Stimulated activated CD4-positive, alpha-beta T cell treated with anti-CD3 and anti-CD28 coated beads, Interleukin-1b, Interleukin-23, amount 100 ng/mL, for 4 hours (primary cell): ENCODE results near the gene CLN6.
"Not testable (repeated sequence)": the region's sequence is repeated elsewhere in the genome, so short reads cannot be mapped to it uniquely, and the experiment has no call there.

Source experiments
- DNase-seq, 2 donors: peaks; one replicate each; pipeline ENCODE4 v3.0.0-alpha.2; 2020; ENCODE audit warnings: low read depth in 2 of 2

CLN6 gene

GRCh38 chr15:68192117-68192516 is 37.4 kb downstream of the CLN6 start:
- DNase-seq = no peak

- no peak for DNase-seq
These were observed 38.0 kb downstream of the CLN6 start for GRCh38 chr15:68191555-68191954.

- no peak for DNase-seq
These were observed 39.5 kb downstream of the CLN6 start for GRCh38 chr15:68190048-68190447.

- no peak for DNase-seq
These were observed 40.9 kb downstream of the CLN6 start for GRCh38 chr15:68188647-68189046.

GRCh38 chr15:68187559-68187958 is 42.0 kb downstream of the CLN6 start:
- no peak for DNase-seq

- no peak for DNase-seq
These were observed 42.7 kb downstream of the CLN6 start for GRCh38 chr15:68186671-68187397.

GRCh38 chr15:68184616-68185480 is 44.7 kb downstream of the CLN6 start:
- DNase-seq = no peak

- no peak for DNase-seq
These were observed 45.8 kb downstream of the CLN6 start for GRCh38 chr15:68183616-68184315.

- no peak for DNase-seq
These were observed 51.8 kb downstream of the CLN6 start for GRCh38 chr15:68177742-68178141.

GRCh38 chr15:68176601-68177000 is 52.9 kb downstream of the CLN6 start:
- DNase-seq = no peak

- DNase-seq = no peak
These were observed 54.0 kb downstream of the CLN6 start for GRCh38 chr15:68175526-68175925.

GRCh38 chr15:68173119-68173518 is 56.4 kb downstream of the CLN6 start:
- no peak for DNase-seq

GRCh38 chr15:68172037-68172436 is 57.5 kb downstream of the CLN6 start:
- not testable (repeated sequence) for DNase-seq

- no peak for DNase-seq
These were observed 62.7 kb downstream of the CLN6 start for GRCh38 chr15:68166847-68167246.

- DNase-seq = no peak
These were observed 66.3 kb downstream of the CLN6 start for GRCh38 chr15:68163191-68163590.

- no peak for DNase-seq
These were observed 71.4 kb downstream of the CLN6 start for GRCh38 chr15:68158046-68158628.

GRCh38 chr15:68157074-68157473 is 72.5 kb downstream of the CLN6 start:
- no peak for DNase-seq
